IMR-90 (cell line): ENCODE results near the gene SLC38A9. TPM values are rescaled to one million over a fixed set of nuclear protein-coding genes. Genes with fewer than 3 reads are reported as not detected.

Experiments
- ATAC-seq: fragments of 200-7000 bp; cut with Tn5 transposase; 2 replicates; pipeline ENCODE4 v1.9.1; 2020; ENCODE audit warnings: low read depth, mild to moderate bottlenecking, moderate library complexity
- BruUV-seq: library from RNA; stranded (reverse); fragments of 400-500 nt; replicated peaks from 2 replicates; lab custom pipeline; 2021; lab: Mats Ljungman, UMichigan
- CTCF ChIA-PET: fragments of 300-600 bp; formaldehyde crosslinking; extraction: SDS; loops from one replicate; lab custom pipeline; 2021; ENCODE audit warnings: antibody characterized with exemption; lab: Yijun Ruan, JAX
- POLR2A ChIA-PET: fragments of 300-600 bp; sonication (Branson Sonifier 250); formaldehyde crosslinking; loops from one replicate; lab custom pipeline; 2022; ENCODE audit warnings: antibody characterized with exemption; ENCODE audit not compliant: unreplicated experiment; lab: Charles Lee
- DNase-seq: peaks from one replicate; pipeline ENCODE4 v3.0.0; 2013
- H2AFZ ChIP-seq: replicated peaks from 2 replicates; pipeline ENCODE3; 2013; ENCODE audit warnings: low read length, mild to moderate bottlenecking; ENCODE audit not compliant: poor library complexity
- H2AK5ac ChIP-seq: 2 replicates; pipeline ENCODE4 v1.6.1; 2013; ENCODE audit warnings: low read depth, low read length, inconsistent platforms
- H2AK9ac ChIP-seq: replicated peaks from 2 replicates; pipeline ENCODE3; 2013; ENCODE audit warnings: mild to moderate bottlenecking, low read depth, low read length, moderate library complexity; ENCODE audit not compliant: poor library complexity
- H2BK120ac ChIP-seq: 2 replicates; pipeline ENCODE4 v1.6.1; 2013; ENCODE audit warnings: low read depth, low read length, inconsistent platforms
- H2BK15ac ChIP-seq: 3 replicates; pipeline ENCODE4 v1.6.1; 2013; ENCODE audit warnings: low read depth, low read length, inconsistent platforms
- H2BK20ac ChIP-seq: 2 replicates; pipeline ENCODE4 v1.6.1; 2013; ENCODE audit warnings: low read depth, mild to moderate bottlenecking, inconsistent platforms, low read length, moderate library complexity
- H2BK5ac ChIP-seq: 2 replicates; pipeline ENCODE4 v1.6.1; 2013; ENCODE audit warnings: mild to moderate bottlenecking, low read depth, low read length, inconsistent platforms; ENCODE audit not compliant: poor library complexity, severe bottlenecking
- H3K14ac ChIP-seq: replicated peaks from 2 replicates; pipeline ENCODE4 v1.6.1; 2013; ENCODE audit warnings: low read depth, low read length, inconsistent platforms
- H3K18ac ChIP-seq: 2 replicates; pipeline ENCODE4 v1.6.1; 2013; ENCODE audit warnings: low read depth, low read length, control low read depth
- H3K23ac ChIP-seq: 2 replicates; pipeline ENCODE4 v1.6.1; 2013; ENCODE audit warnings: low read depth, low read length, inconsistent platforms
- H3K27ac ChIP-seq: 2 replicates; pipeline ENCODE4 v1.5.1; 2013; ENCODE audit warnings: mild to moderate bottlenecking, control low read depth, low read length; ENCODE audit not compliant: insufficient read depth
- H3K27me3 ChIP-seq: 2 replicates; pipeline ENCODE4 v1.6.1; 2013; ENCODE audit warnings: low read length; ENCODE audit not compliant: control insufficient read depth, insufficient read depth
- H3K36me3 ChIP-seq: 2 replicates; pipeline ENCODE4 v1.6.1; 2013; ENCODE audit warnings: low read length, mixed read lengths; ENCODE audit not compliant: control insufficient read depth, insufficient read depth
- H3K4ac ChIP-seq: 2 replicates; pipeline ENCODE4 v1.6.1; 2013; ENCODE audit warnings: low read depth, low read length, inconsistent platforms
- H3K4me1 ChIP-seq: 2 replicates; pipeline ENCODE4 v1.6.1; 2013; ENCODE audit warnings: low read length, mixed read lengths; ENCODE audit not compliant: control insufficient read depth, insufficient read depth
- H3K4me2 ChIP-seq: 2 replicates; pipeline ENCODE4 v1.6.1; 2013; ENCODE audit warnings: low read depth, mild to moderate bottlenecking, control low read depth, low read length, moderate library complexity
- H3K4me3 ChIP-seq: 2 replicates; pipeline ENCODE4 v1.5.1; 2013; ENCODE audit warnings: low read depth, mild to moderate bottlenecking, control low read depth, low read length, moderate library complexity; ENCODE audit not compliant: insufficient read depth
- H3K56ac ChIP-seq: 2 replicates; pipeline ENCODE4 v1.6.1; 2013; ENCODE audit warnings: low read length, inconsistent platforms; ENCODE audit not compliant: insufficient read depth; ENCODE audit errors: extremely low read depth
- H3K79me1 ChIP-seq, 2 experiments: 2 replicates each; pipeline ENCODE4 v1.6.1; 2013; ENCODE audit warnings: low read length in 2 of 2, inconsistent platforms in 1 of 2, low read depth in 1 of 2
- H3K9ac ChIP-seq: 2 replicates; pipeline ENCODE4 v1.6.1; 2013; ENCODE audit warnings: low read depth, low read length, control low read depth
- H3K9me1 ChIP-seq: 2 replicates; pipeline ENCODE4 v1.6.1; 2013; ENCODE audit warnings: low read length, inconsistent platforms; ENCODE audit not compliant: insufficient read depth
- H3K9me3 ChIP-seq: 2 replicates; pipeline ENCODE4 v1.6.1; 2013; ENCODE audit warnings: low read length; ENCODE audit not compliant: control insufficient read depth, insufficient read depth
- H4K20me1 ChIP-seq: 2 replicates; pipeline ENCODE4 v1.6.1; 2013; ENCODE audit warnings: low read length, inconsistent platforms; ENCODE audit not compliant: insufficient read depth
- H4K5ac ChIP-seq: 2 replicates; pipeline ENCODE4 v1.6.1; 2013; ENCODE audit warnings: mild to moderate bottlenecking, low read depth, low read length, control low read depth
- H4K8ac ChIP-seq, 2 experiments: 2 replicates each; pipeline ENCODE4 v1.6.1; 2013; ENCODE audit warnings: low read depth in 2 of 2, low read length in 2 of 2, control low read depth in 1 of 2, inconsistent platforms in 1 of 2
- H4K91ac ChIP-seq: 2 replicates; pipeline ENCODE4 v1.6.1; 2013; ENCODE audit warnings: low read depth, low read length, inconsistent platforms; ENCODE audit not compliant: insufficient read depth
- BHLHE40 ChIP-seq: fragments of 150-350 bp; IDR thresholded peaks from 2 replicates; pipeline ENCODE4 v1.6.1; 2016; ENCODE audit warnings: mild to moderate bottlenecking, low read depth, low read length
- CEBPB ChIP-seq: IDR thresholded peaks from 2 replicates; pipeline ENCODE4 v1.6.1; 2012; ENCODE audit warnings: low read depth, low read length, improper control_type of control experiment
- CHD1 ChIP-seq: IDR thresholded peaks from 2 replicates; pipeline ENCODE4 v1.6.1; 2012; ENCODE audit warnings: low read depth, low read length, improper control_type of control experiment
- CTCF ChIP-seq: conservative IDR thresholded peaks from 2 replicates; pipeline ENCODE4 v1.5.1; 2012; ENCODE audit warnings: mild to moderate bottlenecking, low read depth, low read length, improper control_type of control experiment
- ELK1 ChIP-seq: fragments of 150-350 bp; IDR thresholded peaks from 2 replicates; pipeline ENCODE4 v1.6.1; 2016; ENCODE audit warnings: low read depth, mild to moderate bottlenecking, low read length, moderate library complexity, borderline replicate concordance
- FOS ChIP-seq: fragments of 150-350 bp; IDR thresholded peaks from 2 replicates; pipeline ENCODE4 v1.6.1; 2016; ENCODE audit warnings: low read depth, low read length
- MAFK ChIP-seq: IDR thresholded peaks from 2 replicates; pipeline ENCODE4 v1.6.1; 2012; ENCODE audit warnings: low read depth, low read length, improper control_type of control experiment
- MAZ ChIP-seq: IDR thresholded peaks from 2 replicates; pipeline ENCODE4 v1.6.1; 2012; ENCODE audit warnings: low read depth, mild to moderate bottlenecking, low read length, improper control_type of control experiment, moderate library complexity, borderline replicate concordance
- MXI1 ChIP-seq: IDR thresholded peaks from 2 replicates; pipeline ENCODE4 v1.6.1; 2012; ENCODE audit warnings: low read depth, mild to moderate bottlenecking, low read length, moderate library complexity, borderline replicate concordance
- NFE2L2 ChIP-seq: fragments of 150-350 bp; IDR thresholded peaks from 2 replicates; pipeline ENCODE4 v1.6.1; 2016; ENCODE audit warnings: low read depth, mild to moderate bottlenecking, low read length
- POLR2A ChIP-seq: IDR thresholded peaks from 2 replicates; pipeline ENCODE4 v1.6.1; 2012; ENCODE audit warnings: mild to moderate bottlenecking, low read depth, low read length
- RAD21 ChIP-seq: IDR thresholded peaks from 2 replicates; pipeline ENCODE4 v1.6.1; 2012; ENCODE audit warnings: low read length, improper control_type of control experiment
- RCOR1 ChIP-seq: IDR thresholded peaks from 2 replicates; pipeline ENCODE4 v1.6.1; 2012; ENCODE audit warnings: mild to moderate bottlenecking, low read length, improper control_type of control experiment; ENCODE audit not compliant: insufficient replicate concordance
- RFX5 ChIP-seq: IDR thresholded peaks from 2 replicates; pipeline ENCODE4 v1.8.0; 2012; ENCODE audit warnings: low read depth, mild to moderate bottlenecking, low read length, moderate library complexity
- SMC3 ChIP-seq: fragments of 150-350 bp; IDR thresholded peaks from 2 replicates; pipeline ENCODE4 v1.6.1; 2016; ENCODE audit warnings: low read depth, mild to moderate bottlenecking, antibody characterized with exemption, low read length, moderate library complexity
- USF2 ChIP-seq: fragments of 150-350 bp; IDR thresholded peaks from 2 replicates; pipeline ENCODE4 v1.6.1; 2017; ENCODE audit warnings: mild to moderate bottlenecking, antibody characterized with exemption, low read length, low read depth
- WGBS, 2 experiments: methylation state at CpG; one replicate each; pipeline versions ENCODE4 v1.1.5 to v1.1.7; 2013; ENCODE audit warnings: missing lambda C conversion rate in 2 of 2; ENCODE audit not compliant: insufficient read length in 1 of 2; ENCODE audit errors: extremely low coverage in 2 of 2; 5-methylcytosine and 5-hydroxymethylcytosine counted together
- dilution Hi-C: fragments of 300-500 bp; cut with HindIII; formaldehyde crosslinking; loops from one replicate; pipeline ENCODE4 v1.14.3; 2018; ENCODE audit warnings: low sequenced_read_pairs; ENCODE audit not compliant: unreplicated experiment
- in situ Hi-C: fragments of 300-500 bp; cut with MboI; formaldehyde crosslinking; loops from 3 replicates; pipeline ENCODE4 v1.14.3; 2019; ENCODE audit warnings: low sequenced_read_pairs, inconsistent platforms, mixed read lengths
- intact Hi-C: fragments of 100-400 bp; cut with micrococcal nuclease; formaldehyde crosslinking; loops from 2 replicates; pipeline ENCODE4 v1.10.0; 2022
- polyA plus RNA-seq, 3 experiments: library from polyadenylated mRNA; depleted of rRNA; stranded (reverse); fragments of >200 nt; gene quantifications; 2 replicates each; pipeline ENCODE4 v1.2.3, GENCODE V29; 2012; ENCODE audit warnings: low replicate concordance in 1 of 3
- total RNA-seq: library from RNA; depleted of rRNA; stranded (reverse); fragments of >200 nt; gene quantifications from 2 replicates; pipeline ENCODE4 v1.2.3, GENCODE V29; 2012

SLC38A9 gene
- total and polyA plus RNA-seq, 2 of the 4 experiments (the other 2 are of a cell fraction), result 10.5 to 24.2 TPM

- WGBS, 2 experiments, result no CpG with 5 or more reads among the region's 2 CpGs
- CTCF ChIA-PET, result interaction anchor here (0.6 kb wide), 1 partner anchor 742 kb away, joined by 3 read pairs; no protein-coding TSS in a partner anchor
- no peak overlapping the region for H3K27ac ChIP-seq
These were observed 89.7 kb downstream of the SLC38A9 start for GRCh38 chr5:55622460-55622859.

More at GRCh38 chr5:55622460-55622859, 89.7 kb downstream of the SLC38A9 start:
- H3K4me1 ChIP-seq, result peaks cover 6% of the 10 kb centered on the region; the same call in 1 of the 2 replicates
- H3K23ac ChIP-seq, result no peak overlapping the region
- peak; percentile 22 for DNase-seq
- intact Hi-C loops (no loop called here), dilution Hi-C loops (no loop called here), in situ Hi-C loops (no loop called here)
- H3K56ac ChIP-seq, result no peak overlapping the region
- no peak overlapping the region for H4K5ac ChIP-seq
- no peaks in the 10 kb centered on the region for H3K79me1 ChIP-seq
- no peaks in the 10 kb centered on the region for H3K9me3 ChIP-seq
- TF ChIP-seq RCOR1, result no peak
- TF ChIP-seq CHD1, result no peak
- TF ChIP-seq CTCF, result no peak
- no peak for TF ChIP-seq CEBPB
- TF ChIP-seq NFE2L2, result no peak
- no peak for TF ChIP-seq MXI1
- no peak for TF ChIP-seq RAD21
- TF ChIP-seq MAZ, result no peak
- TF ChIP-seq BHLHE40, result no peak
- TF ChIP-seq FOS, result no peak
- no peak for TF ChIP-seq USF2
- no peak for TF ChIP-seq RFX5
- TF ChIP-seq SMC3, result no peak
- no peak for TF ChIP-seq POLR2A
- TF ChIP-seq ELK1, result no peak
- TF ChIP-seq MAFK, result no peak
- H3K18ac ChIP-seq, result no peak overlapping the region
- H4K8ac ChIP-seq, result no peak overlapping the region
- H3K9ac ChIP-seq, result no peak overlapping the region
- no TSS peak for BruUV-seq
- no peak overlapping the region for H2BK20ac ChIP-seq
- no peak overlapping the region for H2BK120ac ChIP-seq
- H3K4me2 ChIP-seq, result no peak overlapping the region
- no peak overlapping the region for H2BK5ac ChIP-seq
- no peaks in the 10 kb centered on the region for H4K20me1 ChIP-seq
- H3K4ac ChIP-seq, result no peak overlapping the region
- POLR2A ChIA-PET, result no interaction called here
- H3K27me3 ChIP-seq, result no peaks in the 10 kb centered on the region
- H2BK15ac ChIP-seq, result no peak overlapping the region
- H3K14ac ChIP-seq, result no peak overlapping the region
- no peaks in the 10 kb centered on the region for H3K36me3 ChIP-seq
- H3K9me1 ChIP-seq, result peaks cover 5% of the 10 kb centered on the region; the same call in 1 of the 2 replicates
- no peak overlapping the region for H2AFZ ChIP-seq
- no peak for ATAC-seq
- no peak overlapping the region for H3K4me3 ChIP-seq
- H2AK5ac ChIP-seq, result no peak overlapping the region
- H4K91ac ChIP-seq, result no peak overlapping the region
- H2AK9ac ChIP-seq, result no peak overlapping the region
